Activated T-helper 1 cell treated with anti-CD3 and anti-CD28 coated beads, Interleukin-12 subunit alpha, Interleukin-12 subunit beta, Interleukin-2, Interleukin-4 antibody, amounts not matched to agents 30 ng/mL and 10 ng/mL and 1 ng/mL, durations not matched to agents 14 hours and 24 hours and 36 hours (primary cell): ENCODE data around the gene RNF31. TPM values are rescaled to one million over a fixed set of nuclear protein-coding genes. Genes with fewer than 3 reads are reported as not detected.

Experiments
- DNase-seq: peaks from one replicate; pipeline ENCODE4 v3.0.0; 2021; ENCODE audit warnings: low spot score
- H3K27ac Mint-ChIP-seq: one replicate; pipeline ENCODE4 v1.8.0; 2021; ENCODE audit warnings: mild to moderate bottlenecking, mixed read lengths
- H3K27me3 Mint-ChIP-seq: one replicate; pipeline ENCODE4 v1.8.0; 2022; ENCODE audit warnings: mild to moderate bottlenecking, moderate library complexity, mixed read lengths; ENCODE audit not compliant: insufficient read depth
- H3K36me3 Mint-ChIP-seq: one replicate; pipeline ENCODE4 v1.8.0; 2021; ENCODE audit warnings: low read depth, mixed read lengths
- H3K4me1 Mint-ChIP-seq: one replicate; pipeline ENCODE4 v1.8.0; 2021; ENCODE audit warnings: low read depth, mixed read lengths
- H3K4me3 Mint-ChIP-seq: one replicate; pipeline ENCODE4 v1.8.0; 2021; ENCODE audit warnings: mild to moderate bottlenecking, moderate library complexity, mixed read lengths
- H3K9me3 Mint-ChIP-seq: one replicate; pipeline ENCODE4 v1.8.0; 2021; ENCODE audit warnings: mixed read lengths
- intact Hi-C: fragments of 100-400 bp; cut with micrococcal nuclease; formaldehyde crosslinking; loops from one replicate; pipeline ENCODE4 v1.15.1; 2024
- total RNA-seq: library from RNA; stranded (reverse); gene quantifications from 2 replicates; pipeline ENCODE4 v1.2.3, GENCODE V29; 2022

Gene RNF31
- total RNA-seq, 1 donor from 2014 or later, result 129 TPM

DNA sequence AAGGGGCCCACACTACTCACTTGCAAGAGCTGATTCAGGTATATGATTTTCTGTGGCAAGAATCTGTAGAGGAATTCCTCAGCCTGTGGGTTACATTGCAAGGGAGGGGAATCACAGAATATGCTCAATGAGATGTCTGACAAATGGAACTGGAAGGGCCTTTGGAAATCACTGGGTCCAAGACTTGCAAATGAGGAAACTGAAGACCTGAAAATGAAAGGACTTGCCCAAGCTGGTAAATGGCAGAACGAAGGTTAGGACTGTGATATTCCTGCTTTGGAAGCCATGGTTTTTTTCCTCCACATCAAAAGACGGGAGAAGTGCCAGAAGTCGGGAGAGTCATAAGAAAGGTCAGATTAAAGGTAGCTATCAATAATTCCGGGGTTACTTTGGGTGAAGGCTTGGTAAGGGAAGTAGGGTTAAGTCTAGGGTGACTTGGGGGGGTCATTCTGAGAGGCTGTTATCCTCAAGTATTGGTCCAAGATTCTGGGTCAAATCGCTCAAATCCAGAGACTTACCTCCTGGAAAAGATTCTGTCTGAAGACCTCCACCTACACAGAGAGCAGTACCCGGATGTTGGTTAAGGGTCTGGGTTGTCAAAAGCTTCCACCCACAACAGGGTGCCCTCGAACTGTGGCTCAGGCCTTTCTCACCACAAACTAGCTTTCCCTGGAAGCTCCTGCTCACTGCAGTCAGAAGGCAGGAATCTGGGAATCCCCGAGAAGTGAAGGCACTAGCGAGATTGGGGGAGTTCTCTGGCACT, 1.4 kb upstream of the RNF31 start:
- Mint-ChIP-seq H3K27me3 (no peaks in the 10 kb centered on the region), H3K27ac (peak overlapping the region; percentile 98), H3K36me3 (peaks cover 52% of the 10 kb centered on the region), H3K4me1 (peaks cover 68% of the 10 kb centered on the region), H3K4me3 (peak overlapping the region; percentile 94), H3K9me3 (no peaks in the 10 kb centered on the region)
- intact Hi-C loops, result loop anchor here (1.0 to 10.0 kb wide), 6 partner anchors 10 to 821 kb away; partner anchors contain the start of genes CARMIL3, NGDN, PABPN1 and PCK2
- DNase-seq, result no peak

DNA sequence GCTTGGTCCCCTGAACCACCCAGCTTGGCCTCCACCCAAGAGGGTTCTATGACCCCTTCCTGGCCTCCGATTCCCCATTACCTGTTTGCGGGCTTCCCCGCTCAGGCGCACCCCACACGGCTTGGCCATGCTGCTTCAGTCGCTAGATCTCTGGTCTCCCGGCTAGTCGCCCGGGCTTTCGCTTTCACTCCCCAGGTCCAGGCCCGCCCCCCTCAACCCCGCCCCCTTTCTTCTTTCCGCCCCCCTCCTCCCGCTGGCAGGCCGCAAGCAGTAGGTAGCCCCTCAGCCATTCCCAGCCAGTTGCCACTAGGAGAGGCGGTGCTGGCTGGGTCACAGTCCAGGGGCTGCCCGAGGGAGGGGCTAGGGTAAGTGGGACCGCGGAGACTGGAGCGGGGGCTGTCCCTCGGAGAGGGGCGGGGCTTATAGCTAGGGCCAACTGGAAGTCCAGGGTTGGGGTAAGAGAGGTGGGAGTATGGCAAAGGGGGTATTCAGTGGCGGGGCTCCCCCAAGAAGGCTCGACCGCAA, 783 bp upstream of the RNF31 start, which contains the start of gene PSME2:
Gene PSME2 (minus strand): TSS at position 158 of the 525 bp plus-strand sequence. CDS start 29 bp downstream, at position 129.
- Mint-ChIP-seq H3K4me3 (peak within 1 kb of the TSS; percentile 94), H3K4me1 (peaks cover 68% of the 10 kb centered on the region), H3K27ac (peak within 1 kb of the TSS; percentile 98), H3K36me3 (peaks cover 59% of the 10 kb centered on the region), H3K9me3 (no peaks in the 10 kb centered on the region), H3K27me3 (no peaks in the 10 kb centered on the region)
- intact Hi-C loops, result loop anchor here (1.0 to 10.0 kb wide), 6 partner anchors 10 to 822 kb away; partner anchors contain the start of genes CARMIL3, NGDN, PABPN1 and PCK2
- peak; percentile 90 for DNase-seq

DNA sequence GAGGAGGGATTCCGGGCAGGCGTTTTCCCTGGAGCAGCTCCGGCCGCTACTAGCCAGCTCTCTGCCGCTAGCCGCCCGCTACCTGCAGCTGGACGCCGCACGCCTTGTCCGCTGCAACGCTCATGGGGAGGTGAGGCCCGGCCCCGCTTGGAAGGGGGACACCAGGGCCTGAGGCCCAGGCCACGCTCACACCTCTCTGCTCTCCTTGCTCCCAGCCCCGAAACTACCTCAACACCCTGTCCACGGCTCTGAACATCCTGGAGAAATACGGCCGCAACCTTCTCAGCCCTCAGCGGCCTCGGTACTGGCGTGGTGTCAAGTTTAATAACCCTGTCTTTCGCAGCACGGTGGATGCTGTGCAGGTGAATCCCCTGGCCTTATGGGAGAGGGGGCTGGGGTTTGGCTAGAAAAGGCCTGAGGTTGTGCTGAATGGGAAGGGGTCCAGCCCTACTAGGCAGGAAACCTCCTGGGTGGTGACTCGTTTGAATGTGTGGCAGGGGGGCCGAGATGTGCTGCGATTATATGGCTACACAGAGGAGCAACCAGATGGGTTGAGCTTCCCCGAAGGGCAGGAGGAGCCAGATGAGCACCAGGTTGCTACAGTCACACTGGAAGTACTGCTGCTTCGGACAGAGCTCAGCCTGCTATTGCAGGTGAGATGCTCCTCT, 597 bp downstream of the RNF31 start:
- peak overlapping the region; percentile 65 for H3K27ac Mint-ChIP-seq
- peaks cover 64% of the 10 kb centered on the region for H3K36me3 Mint-ChIP-seq
- peak overlapping the region; percentile 94 for H3K4me3 Mint-ChIP-seq
- intact Hi-C loops, result loop anchor here (1.0 to 10.0 kb wide), 12 partner anchors 13 to 823 kb away; partner anchors contain the start of genes CARMIL3, CHMP4A, DCAF11 and GMPR2
- DNase-seq, result no peak
- no peaks in the 10 kb centered on the region for H3K27me3 Mint-ChIP-seq
- H3K9me3 Mint-ChIP-seq, result no peaks in the 10 kb centered on the region
- peaks cover 58% of the 10 kb centered on the region for H3K4me1 Mint-ChIP-seq

DNA sequence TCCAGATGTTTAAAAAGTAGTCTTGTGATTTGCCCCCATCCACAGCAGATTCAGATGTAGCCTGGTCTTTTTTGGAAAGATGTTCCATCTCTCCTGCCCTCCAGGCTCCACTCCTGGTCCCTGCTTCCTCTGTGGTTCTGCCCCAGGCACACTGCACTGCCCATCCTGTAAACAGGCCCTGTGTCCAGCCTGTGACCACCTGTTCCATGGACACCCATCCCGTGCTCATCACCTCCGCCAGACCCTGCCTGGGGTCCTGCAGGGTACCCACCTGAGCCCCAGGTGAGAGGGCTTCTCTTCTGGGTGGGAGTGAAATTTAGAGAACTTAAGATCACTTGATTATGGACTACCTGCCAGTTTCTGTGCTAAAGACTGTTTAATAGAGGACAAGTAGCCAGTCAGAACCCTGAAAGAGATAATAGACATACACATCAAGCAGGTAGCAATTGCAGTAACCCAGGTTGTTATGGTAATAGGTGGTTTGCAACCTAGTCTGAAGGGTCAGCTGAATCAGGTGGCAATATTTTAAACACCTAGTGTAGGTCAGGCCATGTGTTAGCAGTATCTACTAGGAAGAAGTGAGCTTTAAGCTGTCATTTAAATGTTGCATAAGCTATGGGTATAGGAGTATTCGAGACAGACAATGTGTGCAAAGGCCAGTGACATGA, 2.1 kb downstream of the RNF31 start:
- H3K4me3 Mint-ChIP-seq, result peak overlapping the region; percentile 94
- intact Hi-C loops, result loop anchor here (5.0 to 10.0 kb wide), 2 partner anchors 682 to 825 kb away; partner anchors contain the start of genes NGDN and PABPN1
- no peak for DNase-seq
- no peaks in the 10 kb centered on the region for H3K27me3 Mint-ChIP-seq
- H3K27ac Mint-ChIP-seq, result no peak overlapping the region
- H3K36me3 Mint-ChIP-seq, result peaks cover 51% of the 10 kb centered on the region
- H3K4me1 Mint-ChIP-seq, result peaks cover 44% of the 10 kb centered on the region
- H3K9me3 Mint-ChIP-seq, result no peaks in the 10 kb centered on the region

DNA sequence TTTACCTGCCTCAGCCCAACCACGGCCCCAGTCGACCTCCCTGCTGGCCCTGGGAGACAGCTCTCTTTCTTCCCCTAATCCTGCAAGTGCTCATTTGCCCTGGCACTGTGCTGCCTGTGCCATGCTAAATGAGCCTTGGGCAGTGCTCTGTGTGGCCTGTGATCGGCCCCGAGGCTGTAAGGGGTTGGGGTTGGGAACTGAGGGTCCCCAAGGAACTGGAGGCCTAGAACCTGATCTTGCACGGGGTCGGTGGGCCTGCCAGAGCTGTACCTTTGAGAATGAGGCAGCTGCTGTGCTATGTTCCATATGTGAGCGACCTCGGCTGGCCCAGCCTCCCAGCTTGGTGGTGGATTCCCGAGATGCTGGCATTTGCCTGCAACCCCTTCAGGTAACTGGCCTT, 2.8 kb downstream of the RNF31 start:
- H3K4me3 Mint-ChIP-seq, result no peak overlapping the region
- H3K4me1 Mint-ChIP-seq, result peaks cover 38% of the 10 kb centered on the region
- H3K27ac Mint-ChIP-seq, result peak overlapping the region; percentile 18
- no peak for DNase-seq
- H3K9me3 Mint-ChIP-seq, result no peaks in the 10 kb centered on the region
- intact Hi-C loops, result no loop called here
- peaks cover 51% of the 10 kb centered on the region for H3K36me3 Mint-ChIP-seq
- H3K27me3 Mint-ChIP-seq, result no peaks in the 10 kb centered on the region

DNA sequence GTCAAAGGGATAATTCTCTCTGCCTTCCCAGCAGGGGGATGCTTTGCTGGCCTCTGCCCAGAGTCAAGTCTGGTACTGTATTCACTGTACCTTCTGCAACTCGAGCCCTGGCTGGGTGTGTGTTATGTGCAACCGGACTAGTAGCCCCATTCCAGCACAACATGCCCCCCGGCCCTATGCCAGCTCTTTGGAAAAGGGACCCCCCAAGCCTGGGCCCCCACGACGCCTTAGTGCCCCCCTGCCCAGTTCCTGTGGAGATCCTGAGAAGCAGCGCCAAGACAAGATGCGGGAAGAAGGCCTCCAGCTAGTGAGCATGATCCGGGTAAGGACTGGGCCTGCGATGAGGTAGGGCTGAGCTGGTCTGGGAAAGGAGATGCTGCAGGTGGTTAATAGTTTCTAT, 3.3 kb downstream of the RNF31 start:
- peaks cover 48% of the 10 kb centered on the region for H3K36me3 Mint-ChIP-seq
- no peaks in the 10 kb centered on the region for H3K9me3 Mint-ChIP-seq
- H3K27ac Mint-ChIP-seq, result peak overlapping the region; percentile 18
- intact Hi-C loops, result no loop called here
- no peak for DNase-seq
- no peaks in the 10 kb centered on the region for H3K27me3 Mint-ChIP-seq
- H3K4me1 Mint-ChIP-seq, result peaks cover 33% of the 10 kb centered on the region
- H3K4me3 Mint-ChIP-seq, result peak overlapping the region; percentile 50

DNA sequence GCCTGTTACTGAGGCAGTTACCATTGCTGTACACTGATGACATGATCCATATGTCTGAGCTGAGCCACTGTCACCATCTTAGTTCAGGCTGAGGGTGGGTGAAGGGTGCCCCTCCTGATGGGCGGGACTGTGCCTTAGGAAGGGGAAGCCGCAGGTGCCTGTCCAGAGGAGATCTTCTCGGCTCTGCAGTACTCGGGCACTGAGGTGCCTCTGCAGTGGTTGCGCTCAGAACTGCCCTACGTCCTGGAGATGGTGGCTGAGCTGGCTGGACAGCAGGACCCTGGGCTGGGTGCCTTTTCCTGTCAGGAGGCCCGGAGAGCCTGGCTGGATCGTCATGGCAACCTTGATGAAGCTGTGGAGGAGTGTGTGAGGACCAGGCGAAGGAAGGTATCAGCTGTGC, 3.7 kb downstream of the RNF31 start:
- Mint-ChIP-seq H3K9me3 (no peaks in the 10 kb centered on the region), H3K4me3 (no peak overlapping the region), H3K36me3 (peaks cover 48% of the 10 kb centered on the region), H3K27ac (no peak overlapping the region), H3K27me3 (no peaks in the 10 kb centered on the region), H3K4me1 (peaks cover 28% of the 10 kb centered on the region)
- intact Hi-C loops, result no loop called here
- DNase-seq, result no peak

DNA sequence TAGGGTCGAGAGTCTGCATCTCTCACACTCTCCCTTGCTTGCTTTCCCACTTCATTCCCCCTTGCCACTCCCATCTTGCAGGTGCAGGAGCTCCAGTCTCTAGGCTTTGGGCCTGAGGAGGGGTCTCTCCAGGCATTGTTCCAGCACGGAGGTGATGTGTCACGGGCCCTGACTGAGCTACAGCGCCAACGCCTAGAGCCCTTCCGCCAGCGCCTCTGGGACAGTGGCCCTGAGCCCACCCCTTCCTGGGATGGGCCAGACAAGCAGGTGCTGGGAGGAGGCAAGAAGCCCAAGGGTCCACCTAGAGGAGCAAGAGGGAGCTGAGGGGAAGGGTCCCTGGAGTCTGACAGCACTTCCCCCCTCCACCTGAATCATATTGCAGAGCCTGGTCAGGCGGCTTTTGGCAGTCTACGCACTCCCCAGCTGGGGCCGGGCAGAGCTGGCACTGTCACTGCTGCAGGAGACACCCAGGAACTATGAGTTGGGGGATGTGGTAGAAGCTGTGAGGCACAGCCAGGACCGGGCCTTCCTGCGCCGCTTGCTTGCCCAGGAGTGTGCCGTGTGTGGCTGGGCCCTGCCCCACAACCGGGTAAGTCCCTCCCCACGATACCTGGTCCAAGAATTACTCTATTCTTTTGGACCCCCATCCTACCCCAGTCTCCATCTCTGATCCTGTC, 4.2 kb downstream of the RNF31 start:
- Mint-ChIP-seq H3K27ac (no peak overlapping the region), H3K9me3 (no peaks in the 10 kb centered on the region), H3K36me3 (peaks cover 49% of the 10 kb centered on the region), H3K4me1 (peaks cover 28% of the 10 kb centered on the region), H3K4me3 (no peak overlapping the region), H3K27me3 (no peaks in the 10 kb centered on the region)
- intact Hi-C loops, result no loop called here
- DNase-seq, result no peak

DNA sequence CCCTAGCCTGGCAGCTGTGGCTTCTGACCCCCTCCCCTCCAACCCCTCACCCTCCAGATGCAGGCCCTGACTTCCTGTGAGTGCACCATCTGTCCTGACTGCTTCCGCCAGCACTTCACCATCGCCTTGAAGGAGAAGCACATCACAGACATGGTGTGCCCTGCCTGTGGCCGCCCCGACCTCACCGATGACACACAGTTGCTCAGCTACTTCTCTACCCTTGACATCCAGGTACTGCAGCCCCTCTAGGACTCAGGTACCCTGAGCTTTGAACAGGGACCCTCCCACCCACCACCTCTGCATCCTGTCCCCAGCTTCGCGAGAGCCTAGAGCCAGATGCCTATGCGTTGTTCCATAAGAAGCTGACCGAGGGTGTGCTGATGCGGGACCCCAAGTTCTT, 7.8 kb downstream of the RNF31 start:
- peaks cover 16% of the 10 kb centered on the region for H3K4me1 Mint-ChIP-seq
- H3K27me3 Mint-ChIP-seq, result no peaks in the 10 kb centered on the region
- H3K27ac Mint-ChIP-seq, result no peak overlapping the region
- DNase-seq, result no peak
- no peaks in the 10 kb centered on the region for H3K9me3 Mint-ChIP-seq
- H3K36me3 Mint-ChIP-seq, result peaks cover 53% of the 10 kb centered on the region
- intact Hi-C loops, result no loop called here
- H3K4me3 Mint-ChIP-seq, result no peak overlapping the region

DNA sequence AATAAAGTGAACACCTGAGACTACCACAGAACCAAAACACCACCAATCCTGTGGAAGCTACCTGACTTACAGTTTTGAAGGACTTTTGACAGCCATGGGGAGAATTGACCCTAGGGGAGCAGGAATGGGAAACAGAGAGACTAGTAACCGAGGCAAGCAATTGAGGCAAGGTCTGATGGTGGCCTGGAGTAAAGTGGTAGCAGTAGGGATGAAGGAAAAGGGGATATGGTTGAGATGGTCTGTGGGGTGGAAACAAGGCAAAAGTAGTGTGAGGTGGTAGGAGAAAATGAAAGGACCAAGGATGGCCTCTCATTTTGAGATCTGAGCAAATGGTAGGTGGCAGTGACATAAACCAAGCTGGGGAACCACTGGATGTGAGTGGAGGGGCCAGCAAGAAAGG, 9.5 kb downstream of the RNF31 start:
- Mint-ChIP-seq H3K27me3 (peaks cover 4% of the 10 kb centered on the region), H3K4me1 (peaks cover 21% of the 10 kb centered on the region), H3K4me3 (no peak overlapping the region), H3K9me3 (no peaks in the 10 kb centered on the region), H3K36me3 (peaks cover 48% of the 10 kb centered on the region), H3K27ac (peak overlapping the region; percentile 59)
- intact Hi-C loops, result no loop called here
- no peak for DNase-seq

DNA sequence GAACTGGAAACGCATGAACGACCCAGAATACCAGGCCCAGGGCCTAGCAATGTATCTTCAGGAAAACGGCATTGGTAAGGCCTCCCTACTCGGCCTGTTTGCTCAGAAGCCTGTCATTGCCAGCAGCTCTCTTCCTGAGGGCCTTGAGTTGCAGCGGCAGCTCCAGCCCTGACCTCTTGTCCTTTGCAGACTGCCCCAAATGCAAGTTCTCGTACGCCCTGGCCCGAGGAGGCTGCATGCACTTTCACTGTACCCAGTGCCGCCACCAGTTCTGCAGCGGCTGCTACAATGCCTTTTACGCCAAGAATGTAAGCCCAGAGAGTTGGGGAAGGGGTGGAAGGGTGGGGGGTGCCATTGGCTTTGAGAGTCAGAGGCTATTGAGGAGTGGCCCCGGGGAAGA, 10.0 kb downstream of the RNF31 start:
- peaks cover 49% of the 10 kb centered on the region for H3K36me3 Mint-ChIP-seq
- H3K27me3 Mint-ChIP-seq, result peaks cover 4% of the 10 kb centered on the region
- no peak for DNase-seq
- H3K4me1 Mint-ChIP-seq, result peaks cover 26% of the 10 kb centered on the region
- peak overlapping the region; percentile 59 for H3K27ac Mint-ChIP-seq
- H3K9me3 Mint-ChIP-seq, result no peaks in the 10 kb centered on the region
- intact Hi-C loops, result no loop called here
- H3K4me3 Mint-ChIP-seq, result no peak overlapping the region
